ENCODE results near the gene TOR1AIP2.

Gene TOR1AIP2

GRCh38 chr1:179882253-179883039 is 4.8 kb upstream of the TOR1AIP2 start, which contains the start of gene TOR1AIP1:
Gene TOR1AIP1 (plus strand): TSS chr1:179882285. CDS start chr1:179882503, 218 bp downstream.
- peak; percentile 62 for TF ChIP-seq POLR2A (IDR thresholded peaks at IDR 0.05; ENCODE audit: extremely low read depth, insufficient read length)
- TF ChIP-seq CTCF (IDR thresholded peaks at IDR 0.05; ENCODE audit: low read depth, low read length) = peak; percentile 11
- TF ChIP-seq MYC (IDR thresholded peaks at IDR 0.05; ENCODE audit: low read depth, low read length) = peak; percentile 81
- TF ChIP-seq MAX (IDR thresholded peaks at IDR 0.05; ENCODE audit: low read depth, low read length) = peak; percentile 54

GRCh38 chr1:179881642-179882252 is 4.1 kb upstream of the TOR1AIP2 start:
- peak overlapping the region; percentile 85 for H3K4me3 ChIP-seq (ENCODE audit: low read depth, low read length)
- peak; percentile 88 for DNase-seq (ENCODE audit: low read depth)
- TF ChIP-seq POLR2A (IDR thresholded peaks at IDR 0.05; ENCODE audit: extremely low read depth, insufficient read length) (no peak), CTCF (IDR thresholded peaks at IDR 0.05; ENCODE audit: low read depth, low read length) (no peak), MYC (IDR thresholded peaks at IDR 0.05; ENCODE audit: low read depth, low read length) (no peak), MAX (IDR thresholded peaks at IDR 0.05; ENCODE audit: low read depth, low read length) (no peak)

More at GRCh38 chr1:179882253-179883039, 4.8 kb upstream of the TOR1AIP2 start, which contains the start of gene TOR1AIP1:
- peak within 1 kb of the TSS; percentile 95 for H3K4me3 ChIP-seq (ENCODE audit: low read depth, low read length)
- peak; percentile 99 for DNase-seq (ENCODE audit: low read depth)

GRCh38 chr1:179879797-179880196 is 2.2 kb upstream of the TOR1AIP2 start:
- no peak overlapping the region for H3K4me3 ChIP-seq (ENCODE audit: low read depth, low read length)
- no peak for DNase-seq (ENCODE audit: low read depth)
- TF ChIP-seq POLR2A (IDR thresholded peaks at IDR 0.05; ENCODE audit: extremely low read depth, insufficient read length) = no peak
- TF ChIP-seq CTCF (IDR thresholded peaks at IDR 0.05; ENCODE audit: low read depth, low read length) = no peak

GRCh38 chr1:179876300-179876715 is 1.3 kb downstream of the TOR1AIP2 start:
- TF ChIP-seq MAX (IDR thresholded peaks at IDR 0.05; ENCODE audit: low read depth, low read length) (no peak), CTCF (IDR thresholded peaks at IDR 0.05; ENCODE audit: low read depth, low read length) (no peak), MYC (IDR thresholded peaks at IDR 0.05; ENCODE audit: low read depth, low read length) (no peak), POLR2A (IDR thresholded peaks at IDR 0.05; ENCODE audit: extremely low read depth, insufficient read length) (no peak)
- peak; percentile 63 for DNase-seq (ENCODE audit: low read depth)
- H3K4me3 ChIP-seq (ENCODE audit: low read depth, low read length) = peak overlapping the region; percentile 95

GRCh38 chr1:179875596-179876299 is 1.9 kb downstream of the TOR1AIP2 start:
- no peak for TF ChIP-seq CTCF (IDR thresholded peaks at IDR 0.05; ENCODE audit: low read depth, low read length)
- no peak for DNase-seq (ENCODE audit: low read depth)
- H3K4me3 ChIP-seq (ENCODE audit: low read depth, low read length) = peak overlapping the region; percentile 95
